HG03139 (cell line): Measurements from ENCODE around the gene CTSA.

Source experiments
- ATAC-seq: cut with Tn5 transposase; IDR thresholded peaks from one replicate; pipeline ENCODE4 v1.9.1; 2021; ENCODE audit not compliant: unreplicated experiment

CTSA gene

DNA sequence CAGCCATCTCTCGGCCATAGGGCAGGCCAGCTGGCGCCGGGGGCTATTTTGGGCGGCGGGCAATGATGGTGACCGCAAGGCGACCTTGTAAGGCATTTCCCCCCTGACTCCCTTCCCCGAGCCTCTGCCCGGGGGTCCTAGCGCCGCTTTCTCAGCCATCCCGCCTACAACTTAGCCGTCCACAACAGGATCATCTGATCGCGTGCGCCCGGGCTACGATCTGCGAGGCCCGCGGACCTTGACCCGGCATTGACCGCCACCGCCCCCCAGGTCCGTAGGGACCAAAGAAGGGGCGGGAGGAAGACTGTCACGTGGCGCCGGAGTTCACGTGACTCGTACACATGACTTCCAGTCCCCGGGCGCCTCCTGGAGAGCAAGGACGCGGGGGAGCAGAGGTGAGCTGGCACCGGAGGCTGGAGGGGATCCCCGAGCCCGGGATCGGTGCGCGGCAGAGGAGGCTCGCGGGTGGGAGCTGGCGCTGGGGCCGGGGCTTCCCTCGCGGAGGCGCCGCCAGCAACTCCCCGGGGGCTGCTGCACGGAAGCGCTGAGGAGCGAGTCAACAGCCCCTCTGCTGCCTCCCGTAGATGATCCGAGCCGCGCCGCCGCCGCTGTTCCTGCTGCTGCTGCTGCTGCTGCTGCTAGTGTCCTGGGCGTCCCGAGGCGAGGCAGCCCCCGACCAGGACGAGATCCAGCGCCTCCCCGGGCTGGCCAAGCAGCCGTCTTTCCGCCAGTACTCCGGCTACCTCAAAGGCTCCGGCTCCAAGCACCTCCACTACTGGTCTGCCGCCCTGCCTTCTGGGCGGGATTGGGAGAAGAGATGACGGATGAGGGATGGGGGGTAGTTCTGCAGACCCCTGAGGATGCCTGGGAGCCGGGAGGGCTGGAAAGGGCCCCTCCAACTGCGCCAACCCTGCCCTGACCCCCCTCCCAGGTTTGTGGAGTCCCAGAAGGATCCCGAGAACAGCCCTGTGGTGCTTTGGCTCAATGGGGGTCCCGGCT lies at the start of gene CTSA, which contains the start of gene NEURL2:
TSS of gene CTSA (plus strand) at position 351 of the 999 bp plus-strand sequence. CDS start at position 585, 234 bp downstream.
TSS of gene NEURL2 (minus strand) at position 224 of the 999 bp plus-strand sequence. CDS start at position 7, 217 bp downstream.
- peak; percentile 69 for ATAC-seq

- ATAC-seq = no peak
These were observed 49.6 kb upstream of the CTSA start for GRCh38 chr20:45841407-45842129.

GRCh38 chr20:45842169-45842812 lies 48.8 kb upstream of the CTSA start:
- no peak for ATAC-seq

DNA sequence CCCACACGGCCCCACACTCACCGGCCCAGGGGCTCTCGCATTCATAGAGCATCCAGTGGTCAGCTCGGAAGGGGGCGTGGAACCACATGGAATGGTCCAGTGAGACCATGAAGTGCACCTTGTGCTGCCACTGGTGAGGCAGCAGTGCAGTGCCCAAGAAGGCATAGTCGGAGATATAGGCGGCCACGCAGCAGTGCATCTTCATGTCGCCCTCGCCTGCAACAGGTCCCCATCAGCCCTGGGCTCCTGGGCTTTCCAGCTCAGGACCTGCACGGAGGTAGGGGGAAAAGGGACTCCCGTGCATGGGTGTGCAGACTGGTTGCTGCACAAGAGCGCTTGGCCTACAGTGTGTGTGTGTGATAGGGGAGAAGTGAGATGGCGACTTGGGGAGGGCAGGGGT lies 47.6 kb upstream of the CTSA start:
- no peak for ATAC-seq

DNA sequence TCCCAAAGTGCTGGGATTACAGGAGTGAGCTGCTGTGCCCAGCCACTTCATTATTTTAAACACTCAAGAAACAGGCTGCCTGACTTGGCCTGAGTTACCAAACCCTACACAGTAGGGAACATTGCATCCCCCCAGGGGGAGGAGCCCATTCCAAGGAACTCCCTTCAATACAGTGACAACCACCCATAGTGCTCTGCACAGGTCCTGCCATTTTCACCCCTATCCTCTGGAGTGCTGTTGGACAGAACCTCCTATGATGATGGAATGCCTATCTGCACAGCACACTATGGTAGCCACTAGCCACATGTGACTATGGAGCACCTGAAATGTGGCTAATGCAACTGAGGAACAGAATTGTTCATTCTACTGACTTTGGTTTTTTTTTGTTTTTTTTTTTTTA lies 45.7 kb upstream of the CTSA start:
- ATAC-seq = no peak

GRCh38 chr20:45848421-45848820 lies 42.7 kb upstream of the CTSA start:
- no peak for ATAC-seq

- ATAC-seq = no peak
These were observed 42.1 kb upstream of the CTSA start for GRCh38 chr20:45848969-45849582.

DNA sequence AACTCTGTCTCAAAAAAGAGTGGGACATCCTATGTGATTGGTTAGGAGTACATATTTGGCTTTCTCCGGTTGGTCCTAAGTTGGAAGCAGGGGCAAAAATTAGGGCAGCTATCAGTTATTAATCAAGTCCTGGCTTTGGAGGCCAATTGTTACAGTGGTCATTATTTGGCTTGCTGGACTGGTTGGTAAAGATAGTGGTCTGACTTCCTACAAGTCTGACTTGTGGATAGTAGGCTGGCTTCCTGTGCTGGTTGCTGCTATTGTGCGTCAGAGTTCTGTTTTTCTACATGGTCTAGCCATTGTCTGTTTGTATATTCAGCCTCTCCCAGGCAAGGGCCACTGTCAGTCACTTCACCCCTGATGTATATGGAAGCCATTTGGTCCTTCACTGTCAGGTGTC lies 40.9 kb upstream of the CTSA start:
- no peak for ATAC-seq

GRCh38 chr20:45850926-45851325 lies 40.2 kb upstream of the CTSA start:
- no peak for ATAC-seq

DNA sequence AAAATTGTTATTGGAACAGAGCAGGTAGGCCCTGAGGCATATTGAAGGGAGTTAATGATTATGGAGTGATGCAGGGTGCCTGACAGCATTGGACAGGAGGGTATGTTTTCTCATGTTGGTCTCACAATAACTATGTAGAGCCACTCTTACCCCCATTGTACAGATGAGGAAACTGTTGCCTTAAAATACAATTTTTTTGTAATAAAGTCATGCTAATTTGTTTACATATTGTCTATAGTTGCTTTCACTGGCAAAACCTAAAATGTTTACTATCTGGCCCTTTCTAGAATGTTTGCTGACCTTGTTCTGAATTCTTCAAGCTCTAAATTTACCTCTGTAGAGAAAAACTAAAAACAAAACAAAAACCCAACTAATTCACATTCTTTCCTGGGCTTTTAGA lies 39.6 kb upstream of the CTSA start:
- ATAC-seq = no peak

DNA sequence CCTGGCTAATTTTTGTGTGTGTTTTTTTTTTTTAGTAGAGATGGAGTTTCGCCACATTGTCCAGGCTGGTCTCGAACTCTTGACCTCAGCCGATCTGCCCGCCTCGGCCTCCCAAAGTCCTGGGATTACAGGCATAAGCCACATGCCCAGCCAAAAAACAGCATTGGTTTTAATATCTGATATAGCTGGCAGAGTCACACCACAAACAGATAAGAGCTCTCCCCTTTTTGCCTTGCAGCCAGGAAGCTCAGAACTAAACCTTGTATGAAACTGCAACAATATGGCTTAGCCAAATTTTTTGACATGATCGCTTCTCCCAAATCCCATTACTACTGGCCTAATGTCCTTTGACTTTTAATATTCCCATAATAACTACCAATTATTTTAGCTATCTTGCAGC lies 38.8 kb upstream of the CTSA start:
- ATAC-seq = no peak

DNA sequence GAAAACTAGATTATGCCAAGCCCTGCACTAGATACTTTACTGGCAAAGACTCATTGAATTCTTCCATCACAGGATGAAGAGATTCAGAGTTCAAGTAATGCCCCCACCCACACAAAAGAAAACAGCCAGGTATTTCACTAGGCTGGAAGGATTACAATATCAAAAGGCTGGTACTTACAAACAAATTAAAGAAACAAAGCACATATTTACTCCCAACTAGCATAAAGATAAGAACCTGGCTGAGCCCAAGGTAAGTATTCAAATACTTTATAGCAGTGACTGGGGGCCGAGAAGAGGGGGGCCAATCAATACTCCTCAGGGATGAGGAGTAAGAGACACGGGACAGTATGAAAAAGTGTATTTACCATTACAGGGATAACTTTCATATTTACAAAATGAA lies 37.7 kb upstream of the CTSA start:
- no peak for ATAC-seq

DNA sequence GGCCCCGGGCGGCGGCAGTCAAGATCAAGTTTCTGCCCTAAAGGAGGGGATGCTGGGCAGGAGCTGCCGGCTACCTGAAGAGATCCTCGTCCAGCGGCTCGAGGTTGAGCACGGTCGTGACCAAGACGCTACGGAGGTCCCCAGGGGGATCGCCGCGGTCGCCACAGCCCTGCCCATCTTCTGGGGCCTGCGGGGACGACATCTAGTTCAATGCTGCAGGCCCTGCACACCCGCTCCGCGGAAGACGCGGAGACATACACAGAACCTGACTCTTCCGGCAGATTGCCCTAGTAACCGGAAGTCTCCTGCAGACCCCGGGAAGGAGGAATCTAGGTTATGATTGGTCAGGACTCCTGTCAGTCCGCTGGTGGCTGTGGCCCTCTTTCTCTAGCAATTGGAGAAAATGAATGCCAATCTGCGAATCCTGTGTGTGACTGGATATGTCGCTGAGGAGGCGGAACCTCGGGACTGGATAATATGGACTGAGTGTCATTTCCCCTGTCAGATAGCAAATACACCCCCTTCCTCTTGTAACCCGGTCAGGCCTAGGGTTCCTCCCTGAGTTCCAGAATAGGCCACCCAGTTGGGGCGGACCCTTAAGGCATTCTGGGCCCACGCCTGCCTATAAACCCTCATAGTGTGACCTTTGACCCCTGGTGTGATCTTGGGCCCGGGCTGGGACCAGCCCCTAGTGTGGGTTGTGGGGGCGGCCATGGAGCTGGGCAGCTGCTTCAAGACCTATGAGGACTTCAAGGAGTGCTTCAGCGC lies 33.8 kb upstream of the CTSA start, which contains the start of the genes ACOT8 and ZSWIM3:
TSS of gene ACOT8 (minus strand) at position 279 of the 768 bp plus-strand sequence. CDS start at position 202, 77 bp downstream.
TSS of gene ZSWIM3 (plus strand) at position 501 of the 768 bp plus-strand sequence. CDS start at position 713, 212 bp downstream.
- peak; percentile 88 for ATAC-seq

GRCh38 chr20:45857882-45858216 lies 33.3 kb upstream of the CTSA start:
- ATAC-seq = peak; percentile 28

DNA sequence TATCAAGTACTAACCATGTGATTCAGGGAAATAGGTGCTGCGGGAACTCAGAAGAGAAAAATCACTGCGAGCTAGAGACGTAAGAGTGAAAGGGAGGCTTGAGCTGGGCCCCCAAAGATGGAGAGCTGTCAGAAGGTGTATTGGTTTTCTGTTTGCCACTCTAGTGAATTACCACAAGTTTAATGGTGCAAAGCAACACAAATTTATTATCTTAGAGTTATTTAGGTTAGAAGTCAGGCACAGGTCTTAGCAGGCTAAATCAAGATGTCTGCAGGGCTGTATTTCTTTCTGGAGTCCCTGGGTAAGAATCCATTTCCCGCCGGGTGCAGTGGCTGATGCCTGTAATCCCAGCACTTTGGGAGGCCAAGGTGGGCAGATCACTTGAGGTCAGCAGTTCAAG lies 31.2 kb upstream of the CTSA start:
- ATAC-seq = no peak

GRCh38 chr20:45860560-45861220 lies 30.4 kb upstream of the CTSA start:
- ATAC-seq = no peak

DNA sequence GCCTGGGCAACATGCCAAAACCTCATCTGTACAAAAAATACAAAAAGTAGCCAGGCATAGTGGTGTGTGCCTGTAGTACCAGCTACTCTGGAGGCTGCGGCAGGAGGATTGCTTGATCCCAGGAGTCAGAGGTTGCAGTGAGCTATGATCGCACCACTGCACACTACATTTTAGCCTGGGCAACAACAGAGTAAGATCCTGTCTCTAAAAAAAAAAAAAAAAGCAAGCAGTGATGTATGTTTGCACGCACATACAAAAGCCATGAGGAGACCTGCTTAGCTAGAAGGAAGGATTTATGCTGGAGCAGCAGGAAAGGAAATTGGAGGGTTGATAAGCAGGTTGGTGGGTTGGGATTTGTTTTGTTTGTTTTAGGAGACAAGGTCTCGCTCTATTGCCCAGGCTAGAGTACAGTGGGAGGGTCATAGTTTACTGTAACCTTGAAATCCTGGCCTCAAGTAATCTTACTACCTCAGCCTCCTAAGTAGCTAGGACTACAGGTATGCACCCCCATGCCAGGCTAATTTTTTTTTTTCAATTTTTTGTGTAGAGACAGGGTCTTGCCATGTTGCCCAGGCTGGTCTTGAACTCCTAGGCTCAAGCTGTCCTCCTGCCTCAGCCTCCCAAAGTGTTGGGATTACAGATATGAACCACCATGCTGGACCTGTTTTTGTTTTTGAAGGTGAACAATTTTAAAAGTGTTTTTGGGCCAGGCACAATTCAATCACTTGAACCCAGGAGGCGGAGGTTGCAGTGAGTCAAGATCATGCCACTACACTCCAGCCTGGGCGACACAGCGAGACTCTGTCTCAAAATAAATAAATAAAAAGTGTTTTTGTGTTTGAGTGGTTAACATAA lies 29.7 kb upstream of the CTSA start:
- no peak for ATAC-seq
